Measurements from ENCODE around the gene FGFRL1.
"Not testable (repeated sequence)": the region's sequence is repeated elsewhere in the genome, so short reads cannot be mapped to it uniquely, and the experiment has no call there.

The FGFRL1 gene

GRCh38 chr4:992297-993110 lies 18.9 kb upstream of the FGFRL1 start:
- no peak for DNase-seq (ENCODE audit: low spot score)

GRCh38 chr4:993111-994029 lies 18.1 kb upstream of the FGFRL1 start, which contains the start of gene SLC26A1:
Gene SLC26A1 (minus strand): TSS chr4:993404. CDS start chr4:991703, 1,701 bp downstream.
- DNase-seq (ENCODE audit: low spot score), result no peak

GRCh38 chr4:995311-996026 lies 16.0 kb upstream of the FGFRL1 start:
- no peak for DNase-seq (ENCODE audit: low spot score)

DNA sequence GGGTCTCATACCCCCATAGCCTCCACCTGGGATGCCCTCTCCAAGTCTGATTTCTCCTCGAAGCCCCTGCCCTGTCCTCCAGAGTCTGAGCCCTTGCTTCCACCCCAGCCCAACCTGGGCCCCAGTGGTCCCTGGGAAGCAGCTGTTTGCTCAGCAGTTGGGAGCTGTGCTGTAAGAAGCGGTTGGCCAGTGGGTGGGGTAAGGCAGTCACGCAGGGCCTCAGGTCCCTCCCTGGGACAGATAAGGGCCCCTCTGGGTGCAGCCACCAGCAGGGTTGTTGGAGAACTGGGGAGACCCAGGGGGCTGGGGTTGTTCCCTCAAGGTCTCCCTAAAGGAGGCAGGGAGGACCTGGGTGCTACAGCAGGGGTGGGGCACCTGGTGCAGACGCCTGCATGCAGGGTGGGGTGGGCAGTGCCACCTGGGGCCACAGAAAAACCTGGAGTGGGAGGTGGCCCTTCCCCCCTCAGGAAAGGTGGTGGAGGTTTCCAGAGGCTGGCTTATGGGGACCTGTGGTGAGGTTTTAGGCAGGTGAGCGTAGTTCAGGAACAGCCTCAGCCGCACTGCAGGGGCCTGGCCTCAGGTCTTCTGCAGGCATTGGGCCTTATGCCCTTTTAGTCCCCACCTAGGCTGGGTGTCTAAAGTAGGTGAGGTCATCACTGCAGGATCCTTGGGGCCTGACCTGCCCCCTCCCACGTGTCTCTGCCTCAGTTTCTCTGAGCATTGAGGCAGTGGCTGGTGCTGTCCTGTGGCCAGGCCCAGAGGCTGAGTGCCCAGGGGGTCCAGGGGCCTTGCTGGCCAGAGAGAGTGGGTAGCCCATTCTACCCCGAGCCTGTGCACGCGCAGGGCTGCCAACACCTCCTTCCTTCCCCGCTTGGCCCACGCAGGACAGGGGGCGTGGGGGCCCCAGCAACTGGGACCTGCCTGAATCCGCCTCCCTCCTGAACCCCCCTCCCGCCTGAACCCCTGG lies 15.1 kb upstream of the FGFRL1 start:
- DNase-seq (ENCODE audit: low spot score), result no peak

DNA sequence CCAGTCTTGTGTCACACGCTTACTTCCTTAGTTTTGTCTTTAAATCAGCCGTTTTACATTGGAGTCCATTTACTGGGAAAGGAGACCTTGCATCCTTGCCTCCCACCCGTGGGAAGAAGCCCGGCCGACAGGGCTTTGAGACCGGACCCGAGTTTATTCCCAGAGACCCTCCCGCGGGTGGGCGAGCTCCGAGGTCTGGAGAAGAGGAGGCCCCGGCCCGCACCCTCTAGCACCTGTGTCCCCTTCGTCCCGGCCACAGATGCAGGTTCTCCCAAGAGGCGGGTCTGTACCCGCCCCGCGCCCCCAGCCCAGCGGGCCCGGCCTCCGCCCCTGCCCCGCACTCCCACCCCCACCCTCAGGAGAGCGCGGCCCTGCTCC lies 14.4 kb upstream of the FGFRL1 start:
- no peak for DNase-seq (ENCODE audit: low spot score)

DNA sequence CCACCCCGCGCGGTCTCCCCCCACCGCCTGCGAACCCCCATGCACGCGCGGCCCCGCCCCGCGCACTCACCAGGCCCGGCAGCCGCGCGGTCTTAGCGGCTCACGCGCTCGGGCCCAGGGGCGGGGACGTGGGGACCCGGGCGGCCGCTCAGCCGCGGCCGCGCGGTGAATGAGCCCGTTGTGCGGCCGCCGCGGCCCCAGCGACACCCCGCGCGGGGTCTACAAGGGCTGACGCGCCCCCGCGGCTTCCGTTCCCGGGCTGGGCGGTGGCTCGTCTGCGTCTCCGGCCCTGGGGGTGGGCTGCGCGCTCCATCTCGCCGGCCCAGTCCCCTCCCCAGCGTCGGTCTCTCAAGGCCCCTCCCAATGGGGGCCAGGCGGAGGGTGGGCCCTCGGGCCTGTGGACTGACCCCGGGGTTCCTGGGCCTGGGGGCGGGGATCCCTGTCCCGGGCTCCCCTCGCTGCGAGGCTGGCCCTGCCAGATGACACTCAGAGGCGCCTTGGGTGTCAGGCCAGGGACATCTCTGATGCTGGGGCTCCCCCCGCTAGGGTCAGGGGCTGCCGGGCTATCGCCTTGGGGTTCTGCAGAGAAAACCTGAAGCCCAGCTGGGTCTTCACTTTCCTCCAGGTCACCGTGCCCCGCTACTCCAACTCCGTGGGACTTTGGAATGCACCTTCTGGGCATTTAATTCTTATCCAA lies 13.9 kb upstream of the FGFRL1 start:
- DNase-seq (ENCODE audit: low spot score), result no peak

DNA sequence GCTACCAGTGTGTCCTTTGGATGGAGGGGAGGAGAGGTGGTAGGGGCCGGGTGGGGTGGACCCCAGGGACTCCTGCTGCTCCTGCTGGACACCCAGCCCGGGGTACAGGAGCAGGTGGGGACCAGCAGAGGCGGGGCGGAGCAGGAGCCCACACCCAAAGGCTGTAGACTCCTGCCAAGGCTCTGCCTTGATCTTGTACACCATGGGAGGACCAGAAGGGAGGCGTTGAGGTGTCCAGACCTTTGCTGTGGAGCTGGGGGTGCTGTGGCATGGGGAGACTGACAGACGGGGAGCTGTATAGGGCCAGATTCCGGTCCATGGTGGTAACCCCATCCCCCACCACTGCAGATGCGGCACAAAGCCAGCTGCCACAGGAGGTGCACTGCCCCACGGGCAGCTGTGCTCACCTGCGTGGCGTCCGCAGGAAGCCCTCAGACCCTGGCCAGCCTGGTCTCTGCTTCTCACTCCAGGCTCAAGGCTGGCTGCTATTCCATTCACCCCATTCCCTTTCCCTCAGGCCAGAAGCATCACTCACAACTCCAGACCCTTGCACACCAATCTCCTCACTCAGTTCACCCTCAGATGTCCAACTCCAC lies 13.2 kb upstream of the FGFRL1 start:
- no peak for DNase-seq (ENCODE audit: low spot score)

DNA sequence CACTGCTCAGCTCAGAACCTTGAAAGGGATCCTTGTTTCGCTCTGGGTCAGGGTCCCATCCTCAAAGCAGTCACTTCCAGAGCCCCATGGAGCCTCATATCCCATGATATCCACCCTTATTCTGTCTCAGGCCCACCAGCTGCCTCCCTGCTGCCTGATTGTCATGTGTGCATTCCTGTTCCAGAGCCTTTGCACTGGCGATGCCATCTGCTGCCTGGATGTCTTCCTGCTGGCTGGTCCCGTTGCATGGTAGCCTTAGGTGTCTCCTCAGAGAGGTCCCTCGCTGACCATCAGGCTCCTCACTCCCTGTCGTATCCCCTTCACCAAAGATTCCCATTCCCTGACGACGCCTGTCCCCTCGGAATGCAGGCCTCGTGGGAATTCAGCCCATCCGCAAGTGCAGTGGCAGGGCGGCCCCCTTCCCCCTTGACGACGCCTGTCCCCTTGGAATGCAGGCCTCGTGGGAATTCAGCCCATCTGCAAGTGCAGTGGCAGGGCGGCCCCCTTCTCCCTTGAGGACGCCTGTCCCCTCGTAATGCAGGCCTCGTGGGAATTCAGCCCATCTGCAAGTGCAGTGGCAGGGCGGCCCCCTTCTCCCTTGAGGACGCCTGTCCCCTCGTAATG lies 12.1 kb upstream of the FGFRL1 start:
- not testable (repeated sequence) for DNase-seq (ENCODE audit: low spot score)

GRCh38 chr4:999882-1000425 lies 11.5 kb upstream of the FGFRL1 start:
- no peak for DNase-seq (ENCODE audit: low spot score)

- DNase-seq (ENCODE audit: low spot score), result no peak
Observed at GRCh38 chr4:1000686-1001260, 10.7 kb upstream of the FGFRL1 start.

DNA sequence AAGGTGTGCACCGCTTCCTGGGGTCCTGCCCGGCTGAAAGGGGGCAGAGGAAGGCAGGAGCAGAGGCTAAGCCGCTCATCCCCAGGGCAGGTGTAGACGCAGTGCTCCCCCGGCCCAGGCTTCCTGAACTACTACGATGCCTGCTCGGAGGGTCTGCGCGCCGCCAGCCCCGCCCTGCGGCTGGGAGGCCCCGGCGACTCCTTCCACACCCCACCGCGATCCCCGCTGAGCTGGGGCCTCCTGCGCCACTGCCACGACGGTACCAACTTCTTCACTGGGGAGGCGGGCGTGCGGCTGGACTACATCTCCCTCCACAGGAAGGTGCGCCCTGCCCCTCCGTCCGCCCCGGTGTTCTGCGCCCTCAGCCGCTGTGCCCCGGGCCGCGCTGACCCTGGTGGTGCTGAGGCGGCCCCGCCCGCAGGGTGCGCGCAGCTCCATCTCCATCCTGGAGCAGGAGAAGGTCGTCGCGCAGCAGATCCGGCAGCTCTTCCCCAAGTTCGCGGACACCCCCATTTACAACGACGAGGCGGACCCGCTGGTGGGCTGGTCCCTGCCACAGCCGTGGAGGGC lies 9.8 kb upstream of the FGFRL1 start:
- no peak for DNase-seq (ENCODE audit: low spot score)

DNA sequence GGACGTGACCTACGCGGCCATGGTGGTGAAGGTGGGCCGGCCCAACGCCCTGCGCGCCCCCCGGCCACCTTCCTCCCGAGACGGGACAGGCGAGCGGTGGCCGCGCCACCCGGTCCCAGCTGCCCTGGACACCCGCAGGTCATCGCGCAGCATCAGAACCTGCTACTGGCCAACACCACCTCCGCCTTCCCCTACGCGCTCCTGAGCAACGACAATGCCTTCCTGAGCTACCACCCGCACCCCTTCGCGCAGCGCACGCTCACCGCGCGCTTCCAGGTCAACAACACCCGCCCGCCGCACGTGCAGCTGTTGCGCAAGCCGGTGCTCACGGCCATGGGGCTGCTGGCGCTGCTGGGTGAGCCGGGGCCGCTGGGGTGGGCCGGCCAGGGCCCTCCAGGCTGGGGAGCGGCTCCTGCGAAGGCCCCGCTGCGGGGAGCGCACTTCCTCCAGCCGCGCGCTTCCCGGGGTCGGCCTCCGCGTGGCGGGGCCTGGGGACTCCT lies 9.2 kb upstream of the FGFRL1 start:
- no peak for DNase-seq (ENCODE audit: low spot score)

DNA sequence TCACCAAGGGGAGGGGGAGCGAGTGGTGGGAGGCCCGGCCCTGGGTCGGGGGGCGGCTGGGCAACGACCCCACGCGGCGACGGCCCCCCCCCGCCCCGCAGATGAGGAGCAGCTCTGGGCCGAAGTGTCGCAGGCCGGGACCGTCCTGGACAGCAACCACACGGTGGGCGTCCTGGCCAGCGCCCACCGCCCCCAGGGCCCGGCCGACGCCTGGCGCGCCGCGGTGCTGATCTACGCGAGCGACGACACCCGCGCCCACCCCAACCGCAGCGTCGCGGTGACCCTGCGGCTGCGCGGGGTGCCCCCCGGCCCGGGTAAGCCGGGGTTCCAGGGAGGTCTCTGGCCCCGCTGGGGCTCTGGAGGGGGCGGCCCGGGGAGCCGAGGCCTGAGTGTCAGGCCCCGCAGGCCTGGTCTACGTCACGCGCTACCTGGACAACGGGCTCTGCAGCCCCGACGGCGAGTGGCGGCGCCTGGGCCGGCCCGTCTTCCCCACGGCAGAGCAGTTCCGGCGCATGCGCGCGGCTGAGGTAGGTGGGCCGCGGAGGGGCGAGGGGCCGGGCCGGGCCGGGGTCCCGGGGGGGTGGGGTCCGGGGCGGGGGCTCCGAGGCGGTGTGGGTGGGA lies 8.7 kb upstream of the FGFRL1 start:
- DNase-seq (ENCODE audit: low spot score), result no peak

DNA sequence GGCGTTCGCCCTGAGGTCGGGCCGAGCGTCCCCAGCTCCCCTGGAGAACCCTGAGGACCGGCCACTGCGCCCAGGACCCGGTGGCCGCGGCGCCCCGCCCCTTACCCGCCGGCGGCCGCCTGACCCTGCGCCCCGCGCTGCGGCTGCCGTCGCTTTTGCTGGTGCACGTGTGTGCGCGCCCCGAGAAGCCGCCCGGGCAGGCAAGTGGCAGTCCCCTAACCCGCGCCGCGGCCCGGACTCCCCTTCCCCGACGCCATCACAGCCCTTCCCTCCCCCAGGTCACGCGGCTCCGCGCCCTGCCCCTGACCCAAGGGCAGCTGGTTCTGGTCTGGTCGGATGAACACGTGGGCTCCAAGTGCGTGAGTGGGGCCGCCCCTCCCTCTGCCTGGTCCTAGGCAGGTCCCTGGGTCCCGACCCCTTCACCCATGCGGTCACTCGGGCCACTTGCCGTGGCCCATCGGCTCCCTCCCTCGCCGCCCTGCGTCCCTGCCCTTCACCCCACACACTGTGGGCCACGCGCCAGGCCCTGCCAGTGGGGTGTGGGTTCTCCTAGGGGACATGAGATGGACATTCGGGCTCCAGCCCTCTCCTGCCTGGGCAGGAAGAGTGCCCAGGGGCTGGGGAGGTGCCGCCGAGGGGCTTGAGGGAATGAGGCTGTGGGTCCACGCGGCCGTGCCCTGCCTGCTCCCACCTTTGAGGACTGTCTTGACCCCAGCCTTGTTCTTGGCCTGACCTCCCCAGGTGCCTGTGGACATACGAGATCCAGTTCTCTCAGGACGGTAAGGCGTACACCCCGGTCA lies 8.0 kb upstream of the FGFRL1 start:
- DNase-seq (ENCODE audit: low spot score), result no peak

DNA sequence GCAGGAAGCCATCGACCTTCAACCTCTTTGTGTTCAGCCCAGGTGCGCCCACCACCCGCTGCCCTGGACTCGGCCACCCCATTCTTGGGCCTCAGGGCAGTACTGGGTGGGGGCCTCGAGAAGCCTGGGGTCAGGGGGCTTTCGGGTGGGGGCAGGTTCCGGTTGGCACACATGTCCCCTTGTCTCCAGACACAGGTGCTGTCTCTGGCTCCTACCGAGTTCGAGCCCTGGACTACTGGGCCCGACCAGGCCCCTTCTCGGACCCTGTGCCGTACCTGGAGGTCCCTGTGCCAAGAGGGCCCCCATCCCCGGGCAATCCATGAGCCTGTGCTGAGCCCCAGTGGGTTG lies 7.4 kb upstream of the FGFRL1 start:
- DNase-seq (ENCODE audit: low spot score), result no peak

GRCh38 chr4:1004557-1005485 lies 6.6 kb upstream of the FGFRL1 start:
- DNase-seq (ENCODE audit: low spot score), result no peak

Measured in putamen (tissue), 1 donor.